Measurements from ENCODE around the gene CCDC188.

The CCDC188 gene

DNA sequence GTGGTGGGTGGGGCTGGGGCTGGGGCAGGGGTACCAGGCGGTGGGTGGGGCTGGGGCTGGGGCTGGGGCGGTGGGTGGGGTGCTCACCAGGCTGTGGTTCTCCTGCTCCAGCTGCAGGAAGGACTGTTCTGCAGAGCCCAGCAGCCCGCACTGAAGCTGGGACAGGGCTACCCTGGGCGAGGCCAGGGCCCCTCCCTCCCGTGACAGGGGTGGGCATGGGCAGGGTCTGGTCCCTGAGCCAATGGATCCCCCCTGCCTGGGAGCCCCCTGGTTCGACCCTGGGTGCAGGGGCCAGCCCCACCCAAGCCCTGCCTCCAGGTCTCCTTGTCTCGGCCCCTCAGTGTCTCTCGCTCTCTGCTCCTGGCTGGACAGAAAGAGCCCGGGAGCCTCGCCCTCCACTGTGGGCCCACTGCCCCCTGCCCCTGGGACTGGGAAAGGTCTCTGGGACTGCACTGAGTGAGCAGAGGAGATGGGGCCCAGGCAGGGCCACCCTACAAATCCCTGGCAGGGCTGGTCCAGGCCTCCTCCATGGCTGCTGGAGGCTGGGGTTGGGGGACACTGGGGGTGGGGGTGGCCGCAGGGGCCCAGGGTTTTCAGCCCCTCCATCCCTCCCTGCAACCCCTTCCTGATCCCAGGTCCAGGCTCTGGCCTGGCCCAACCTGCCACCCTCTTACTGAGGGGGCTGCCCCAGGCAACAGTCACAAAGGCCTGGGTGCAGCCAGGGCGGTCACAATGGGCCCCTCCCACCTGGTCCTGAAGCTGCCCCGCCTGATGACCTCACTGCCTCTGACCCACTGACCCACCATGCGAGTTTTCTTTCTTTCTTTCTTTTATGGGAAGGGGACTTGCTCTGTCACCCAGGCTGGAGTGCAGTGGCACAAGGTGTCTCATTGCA lies at the start of gene CCDC188:
Gene CCDC188, minus strand, starts transcription at position 675 of the 895 bp plus-strand sequence. Its CDS starts 69 bp downstream, at position 606.
- no peak for DNase-seq (ENCODE audit: low spot score)

GRCh38 chr22:20199906-20200305 lies 49.1 kb upstream of the CCDC188 start:
- no peak for DNase-seq (ENCODE audit: low spot score)

- no peak for DNase-seq (ENCODE audit: low spot score)
These were observed 48.6 kb upstream of the CCDC188 start for GRCh38 chr22:20199413-20199842.

- no peak for DNase-seq (ENCODE audit: low spot score)
These were observed 47.9 kb upstream of the CCDC188 start for GRCh38 chr22:20198557-20199319.

DNA sequence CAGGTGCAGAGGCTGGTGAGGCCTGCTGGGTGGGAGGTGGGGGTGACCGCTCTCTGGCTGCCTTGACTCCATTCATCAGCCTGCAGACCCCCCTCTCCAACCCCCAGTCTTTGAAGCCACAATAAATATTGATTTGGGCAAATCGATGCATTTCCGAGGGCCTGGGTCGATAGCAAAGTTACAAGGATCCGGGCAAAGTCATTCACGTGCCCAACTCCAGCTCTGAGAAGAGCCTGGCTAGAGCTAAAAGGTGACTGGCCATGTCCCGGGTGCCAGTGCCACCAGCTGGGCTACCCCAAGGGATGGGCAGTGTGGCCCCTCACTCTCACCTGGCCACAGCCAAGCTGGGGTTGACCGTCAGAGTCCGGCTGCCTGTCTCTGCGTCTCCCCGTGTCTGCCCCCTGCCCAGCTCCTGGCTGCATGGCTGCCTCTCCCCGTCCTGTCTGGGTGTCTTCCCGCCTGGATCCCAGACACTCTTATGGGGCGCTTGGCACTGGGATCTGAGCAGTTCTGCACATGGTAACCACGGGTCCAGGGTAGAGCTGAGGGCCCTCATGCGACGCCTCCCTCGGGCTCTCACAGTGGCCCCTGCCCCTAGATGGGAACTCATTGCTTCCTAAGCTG lies 46.7 kb upstream of the CCDC188 start:
- DNase-seq (ENCODE audit: low spot score): no peak

- DNase-seq (ENCODE audit: low spot score): no peak
These were observed 45.4 kb upstream of the CCDC188 start for GRCh38 chr22:20196094-20196842.

GRCh38 chr22:20194681-20195593 lies 44.1 kb upstream of the CCDC188 start:
- no peak for DNase-seq (ENCODE audit: low spot score)

DNA sequence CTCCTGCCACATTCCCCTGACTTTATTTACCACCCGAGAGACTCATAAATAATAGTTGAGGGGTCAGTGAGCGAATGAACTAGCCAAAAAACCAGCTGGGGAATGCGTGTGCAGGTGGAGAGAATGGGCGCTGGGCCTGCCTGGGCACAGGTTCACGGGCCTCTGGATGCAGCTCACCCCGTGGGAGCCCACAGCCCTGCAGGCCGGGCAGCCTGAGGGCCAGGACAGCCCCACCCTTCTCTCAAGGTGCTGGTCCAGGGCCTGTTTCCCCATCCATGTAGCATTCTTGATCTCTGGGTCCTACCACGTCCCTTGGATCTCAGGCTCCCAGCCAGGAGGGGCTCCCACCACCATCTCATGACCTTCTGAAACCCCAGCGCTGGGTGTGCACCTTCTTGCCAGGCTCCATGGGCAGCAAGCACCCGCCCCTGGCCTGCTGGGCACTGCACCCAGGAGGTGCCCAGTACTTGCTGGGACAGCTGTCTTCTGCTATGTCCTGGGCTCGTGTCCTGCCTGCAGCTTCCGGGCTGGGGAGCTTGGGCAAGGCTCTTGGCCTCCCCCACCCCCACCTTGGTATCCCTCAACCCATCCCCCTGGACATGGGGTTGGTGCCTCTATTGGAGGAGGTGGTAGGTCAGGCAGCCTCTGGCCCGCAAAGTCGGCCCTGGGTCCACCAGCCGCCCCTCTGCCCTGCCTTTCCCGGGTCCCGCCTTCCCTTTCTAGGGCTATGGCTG lies 43.1 kb upstream of the CCDC188 start:
- DNase-seq (ENCODE audit: low spot score): no peak

DNA sequence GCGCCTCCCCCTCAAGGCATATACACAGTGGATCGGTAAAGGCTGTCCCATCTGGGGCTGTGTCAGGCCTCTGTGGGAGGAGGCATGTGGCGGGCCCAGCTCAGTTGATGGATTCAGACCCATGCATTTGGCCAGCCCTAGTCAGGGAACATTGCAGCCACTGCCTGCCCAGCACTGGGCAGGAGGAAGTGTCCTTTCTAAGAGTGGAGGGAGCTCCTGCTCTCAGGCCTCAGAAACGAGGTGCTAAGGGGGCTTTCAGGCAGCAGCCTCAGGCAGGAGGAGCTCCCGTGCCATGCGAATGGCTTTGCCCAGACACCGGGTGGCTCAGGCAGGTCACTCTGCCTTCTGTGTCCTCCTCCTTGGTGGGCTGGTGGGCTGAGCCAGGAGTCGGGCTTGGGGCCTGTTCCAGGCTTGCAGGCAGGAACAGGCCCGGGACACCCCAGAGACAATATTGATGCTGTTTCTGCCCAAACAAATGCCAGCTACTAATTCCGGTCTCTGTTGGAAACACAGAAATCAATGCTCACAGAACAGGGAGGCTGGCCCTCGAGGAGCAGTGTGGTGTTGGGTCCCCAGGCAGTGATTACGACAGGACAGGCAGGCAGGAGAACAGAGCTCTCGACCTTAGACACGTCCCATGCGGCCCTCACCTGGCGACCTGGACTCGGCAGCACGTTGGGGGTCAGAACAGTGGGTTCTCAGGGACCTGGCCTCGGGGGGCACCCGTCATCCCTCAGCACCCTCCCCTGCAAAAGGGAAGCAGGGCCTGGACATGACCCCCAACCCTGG lies 42.3 kb upstream of the CCDC188 start:
- DNase-seq (ENCODE audit: low spot score): no peak

GRCh38 chr22:20192293-20192971 lies 41.6 kb upstream of the CCDC188 start:
- DNase-seq (ENCODE audit: low spot score): no peak

DNA sequence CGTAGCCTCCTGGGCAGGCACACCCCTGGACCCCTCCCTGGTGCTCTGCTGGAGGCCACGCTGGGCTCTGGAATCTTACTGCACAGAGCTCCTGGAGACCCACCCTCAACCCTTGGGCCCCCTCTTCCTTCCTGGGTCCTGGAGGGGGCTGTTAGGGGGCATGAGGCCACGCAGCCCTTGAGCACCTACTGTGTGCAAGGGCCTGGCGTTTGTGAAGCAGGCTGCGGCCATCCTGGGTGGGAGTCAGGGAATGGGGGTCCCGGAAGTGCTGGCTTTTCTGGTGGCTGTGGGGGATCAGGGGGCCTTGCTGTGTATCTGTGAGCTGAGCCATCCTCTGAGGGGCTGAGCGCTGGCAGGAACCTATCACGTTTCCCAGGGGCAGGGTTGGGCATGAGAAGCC lies 40.9 kb upstream of the CCDC188 start:
- DNase-seq (ENCODE audit: low spot score): no peak

GRCh38 chr22:20191000-20191515 lies 40.2 kb upstream of the CCDC188 start:
- DNase-seq (ENCODE audit: low spot score): no peak

GRCh38 chr22:20188567-20188877 lies 37.7 kb upstream of the CCDC188 start:
- DNase-seq (ENCODE audit: low spot score): no peak

GRCh38 chr22:20187777-20188566 lies 37.1 kb upstream of the CCDC188 start:
- no peak for DNase-seq (ENCODE audit: low spot score)

DNA sequence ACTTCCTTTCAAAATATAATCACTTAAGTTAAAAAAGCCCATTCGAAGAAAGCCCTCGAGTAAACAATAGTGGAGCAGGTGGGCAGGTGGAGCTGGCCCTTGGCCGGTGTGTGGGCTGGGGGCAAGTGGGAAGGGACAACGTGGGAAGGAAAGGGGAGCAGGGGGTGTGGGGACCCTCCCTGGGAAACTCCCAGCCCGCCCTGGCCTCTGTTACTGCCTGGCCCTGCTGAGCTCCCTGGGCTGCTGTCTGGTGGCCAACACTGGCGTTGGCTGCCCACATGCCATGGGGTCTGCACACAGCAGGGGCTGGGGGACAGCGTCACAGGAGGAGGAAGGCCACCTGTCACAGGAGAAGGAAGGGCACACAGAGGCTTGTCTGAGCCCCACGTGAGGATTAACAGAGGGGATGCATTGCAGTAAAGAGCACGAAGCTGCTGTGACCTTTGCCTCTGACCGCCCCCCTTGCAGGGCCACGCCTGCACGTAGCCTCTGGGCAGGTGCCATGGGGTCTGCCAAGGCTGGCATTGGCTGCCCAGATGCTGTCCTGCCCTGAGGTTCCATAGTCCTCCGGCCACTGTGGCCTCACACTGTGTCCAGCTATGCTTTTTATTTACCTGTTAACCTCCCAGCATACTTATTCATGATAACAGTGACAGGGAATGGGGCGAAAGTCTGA lies 36.2 kb upstream of the CCDC188 start:
- no peak for DNase-seq (ENCODE audit: low spot score)

DNA sequence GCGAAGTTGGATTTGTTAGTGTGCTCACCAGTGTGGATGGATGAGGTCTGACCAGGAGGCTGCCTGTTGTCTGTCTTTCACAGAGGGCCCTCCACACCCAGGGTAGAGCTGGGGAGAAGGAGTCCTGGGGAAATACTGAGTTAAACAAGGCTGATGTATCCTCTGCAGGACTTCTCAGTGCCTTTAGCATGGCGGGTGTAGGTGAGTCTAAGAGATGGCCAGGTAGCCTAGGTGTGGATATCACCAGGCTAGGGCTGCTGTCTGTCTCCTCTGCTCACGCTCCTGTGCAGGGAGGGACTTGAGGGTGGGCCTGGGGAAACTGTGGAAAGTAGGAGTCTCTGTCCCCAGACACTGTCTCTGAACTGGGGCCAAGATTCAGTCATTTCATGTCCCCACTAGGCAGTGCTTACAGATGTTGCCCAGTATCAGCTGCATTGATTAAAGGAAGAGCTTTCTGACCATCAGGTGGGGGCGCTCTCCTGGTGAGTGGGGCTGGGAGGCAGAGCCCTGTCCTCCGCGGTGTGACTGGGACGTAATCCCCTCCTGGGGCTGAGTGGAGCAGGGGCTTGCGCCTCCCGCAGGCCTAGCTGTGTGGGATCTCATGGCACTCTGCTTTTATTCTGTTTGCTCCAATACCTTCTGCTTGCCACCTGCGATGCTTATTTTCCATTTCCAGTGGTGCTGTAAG lies 35.5 kb upstream of the CCDC188 start:
- no peak for DNase-seq (ENCODE audit: low spot score)

DNA sequence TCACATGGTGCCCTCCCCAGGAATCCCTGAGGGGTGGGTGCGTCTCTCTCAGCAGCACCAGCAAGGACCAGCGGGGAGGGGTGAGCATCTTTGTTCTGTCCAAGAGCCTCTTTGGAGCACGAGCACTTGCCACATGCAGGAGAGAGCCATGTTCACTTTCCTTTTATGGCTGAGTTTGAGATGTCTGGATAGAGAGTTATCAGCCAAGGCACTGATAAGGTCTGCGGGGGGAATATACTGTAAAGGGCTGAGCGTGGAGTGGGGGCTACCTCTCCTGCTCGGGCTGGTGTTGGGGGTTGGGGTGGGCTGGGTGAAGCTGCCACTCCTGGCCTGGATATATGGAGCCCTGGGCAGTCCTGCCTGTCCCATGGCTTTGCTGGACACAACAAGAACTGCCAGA lies 34.9 kb upstream of the CCDC188 start:
- no peak for DNase-seq (ENCODE audit: low spot score)
